Smooth muscle cell of bladder (primary cell): ENCODE data around the gene PPM1B. TPM values are rescaled to one million over a fixed set of nuclear protein-coding genes. Genes with fewer than 3 reads are reported as not detected.

Source experiments
- total RNA-seq: library from RNA; depleted of rRNA; stranded (reverse); fragments of >200 nt; gene quantifications from 2 replicates; pipeline ENCODE4 v1.2.3, GENCODE V29; 2014

Gene PPM1B
- 26.3 and 27.3 TPM in 2 replicates for total RNA-seq

GRCh38 chr2:44168681-44169154 lies at the start of gene PPM1B:
Gene PPM1B (plus strand): TSS chr2:44168875. CDS start chr2:44201200, 32,325 bp downstream.

Other genes with a start within 250 kb of the PPM1B start
- gene LRPPRC, start 172.9 kb upstream of the PPM1B start, total RNA-seq, result 47.2 and 51.4 TPM in 2 replicates
- not detected in 2 replicates for gene SLC3A1, start 106.6 kb downstream of the PPM1B start, total RNA-seq
- 45.1 and 45.3 TPM in 2 replicates for gene PREPL, start 192.6 kb downstream of the PPM1B start, total RNA-seq
- 5.8 and 9.4 TPM in 2 replicates for gene CAMKMT, start 193.1 kb downstream of the PPM1B start, total RNA-seq